AG04450 (cell line): ENCODE results near the gene HEY2. TPM values are rescaled to one million over a fixed set of nuclear protein-coding genes. Genes with fewer than 3 reads are reported as not detected.

Experiments used
- CTCF ChIA-PET: fragments of 300-600, 350-600 bp; formaldehyde crosslinking; extraction: SDS; loops from one replicate; lab custom pipeline; 2022; ENCODE audit warnings: antibody characterized with exemption, inconsistent platforms; lab: Charles Lee
- POLR2A ChIA-PET: fragments of 350-600 bp; formaldehyde crosslinking; extraction: SDS; loops from one replicate; lab custom pipeline; 2021; ENCODE audit warnings: antibody characterized with exemption, inconsistent platforms; lab: Yijun Ruan, JAX
- DNase-seq: peaks from one replicate; pipeline ENCODE4 v3.0.0-alpha.2; 2011; ENCODE audit warnings: low read depth, low spot score
- H3K27ac ChIP-seq: one replicate; pipeline ENCODE4 v1.5.1; 2012; ENCODE audit warnings: low read depth, low read length, control low read depth
- H3K27me3 ChIP-seq: one replicate; pipeline ENCODE4 v1.6.0; 2012; ENCODE audit warnings: low read length; ENCODE audit not compliant: control insufficient read depth, insufficient read depth
- H3K4me3 ChIP-seq: 2 replicates; pipeline ENCODE4 v1.5.1; 2011; ENCODE audit warnings: mild to moderate bottlenecking, low read depth, low read length, control low read depth
- H3K9me3 ChIP-seq: 2 replicates; pipeline ENCODE4 v1.5.1; 2012; ENCODE audit warnings: low read length; ENCODE audit not compliant: control insufficient read depth, insufficient read depth
- CTCF ChIP-seq: IDR thresholded peaks from 2 replicates; pipeline ENCODE4 v1.5.1; 2011; ENCODE audit warnings: low read depth, low read length, control low read depth, inconsistent platforms
- polyA plus RNA-seq: library from polyadenylated mRNA; depleted of rRNA; stranded (reverse); fragments of >200 nt; gene quantifications from 2 replicates; pipeline ENCODE4 v1.2.3, GENCODE V29; 2011

HEY2 gene
- polyA plus RNA-seq, 1 experiment = not detected

- DNase-seq = no peak
- ChIA-PET POLR2A (no interaction called here), CTCF (interaction anchor here (0.6 kb wide), 1 partner anchor 442 kb away, joined by 4 read pairs; the partner anchor contains the start of gene HDDC2)
- H3K27ac ChIP-seq = no peak overlapping the region
- H3K27me3 ChIP-seq = peaks cover 35% of the 10 kb centered on the region
- no peak overlapping the region for H3K4me3 ChIP-seq
- H3K9me3 ChIP-seq = no peaks in the 10 kb centered on the region
- TF ChIP-seq CTCF = no peak
These were observed 5.8 kb upstream of the HEY2 start for GRCh38 chr6:125743604-125744003.

DNA sequence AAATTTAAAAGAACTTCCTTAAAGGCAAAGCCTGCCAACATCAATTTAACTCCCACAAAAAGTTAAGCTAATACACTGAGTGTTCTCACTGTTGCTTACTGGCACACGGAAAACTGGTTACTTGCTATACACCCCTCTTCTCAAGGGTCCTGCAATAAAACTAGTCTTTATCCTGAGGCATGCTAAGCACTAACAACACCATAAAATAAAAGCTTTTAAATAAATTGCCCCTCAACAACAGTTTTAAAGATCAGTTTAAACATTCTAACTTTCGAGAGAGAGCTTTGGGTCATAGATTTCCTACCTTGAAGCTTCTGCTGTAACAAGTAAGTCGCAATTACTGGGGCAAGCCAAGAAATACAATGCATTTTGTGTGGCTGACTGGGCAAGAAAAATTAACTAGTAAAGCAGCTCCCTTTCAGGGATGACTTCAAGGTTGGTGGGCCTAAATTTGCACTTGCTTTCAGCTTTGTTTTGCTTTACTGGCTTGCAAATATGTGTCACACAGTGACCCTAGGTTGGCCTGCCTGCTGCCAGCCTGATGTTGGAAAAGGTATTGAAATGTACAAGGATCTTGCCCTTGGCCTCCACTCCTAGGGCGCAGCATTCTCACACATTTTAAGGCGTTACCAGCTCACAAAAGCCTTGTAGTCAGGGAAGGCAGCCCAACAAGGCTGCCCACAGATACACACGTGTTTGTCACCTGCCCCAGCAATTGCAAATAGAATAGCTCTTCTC, 4.0 kb upstream of the HEY2 start:
- DNase-seq = no peak
- Histone ChIP-seq H3K27me3 (peaks cover 47% of the 10 kb centered on the region), H3K9me3 (no peaks in the 10 kb centered on the region; the same call in 1 of the 2 replicates), H3K27ac (no peak overlapping the region), H3K4me3 (no peak overlapping the region)
- ChIA-PET CTCF (interaction anchor here (0.8 to 1.9 kb wide), 4 partner anchors 8 to 432 kb away, joined by 3 to 12 read pairs (median 8); no protein-coding TSS in a partner anchor), POLR2A (no interaction called here)
- TF ChIP-seq CTCF = no peak

GRCh38 chr6:125746019-125746414, 3.4 kb upstream of the HEY2 start:
- CTCF ChIA-PET = interaction anchor here (0.8 to 1.9 kb wide), 4 partner anchors 8 to 432 kb away, joined by 3 to 12 read pairs (median 8); no protein-coding TSS in a partner anchor
- no peak for TF ChIP-seq CTCF
- H3K27me3 ChIP-seq = peaks cover 49% of the 10 kb centered on the region

GRCh38 chr6:125746731-125747588, 2.5 kb upstream of the HEY2 start:
- Histone ChIP-seq H3K27ac (no peak overlapping the region), H3K9me3 (no peaks in the 10 kb centered on the region; the same call in 1 of the 2 replicates), H3K27me3 (peaks cover 55% of the 10 kb centered on the region), H3K4me3 (peak overlapping the region; percentile 52)
- ChIA-PET CTCF (no interaction called here), POLR2A (no interaction called here)
- DNase-seq = no peak
- TF ChIP-seq CTCF = no peak

More at GRCh38 chr6:125746019-125746414, 3.4 kb upstream of the HEY2 start:
- Histone ChIP-seq H3K4me3 (no peak overlapping the region), H3K9me3 (no peaks in the 10 kb centered on the region; the same call in 1 of the 2 replicates), H3K27ac (no peak overlapping the region)
- POLR2A ChIA-PET = no interaction called here
- DNase-seq = no peak
